ENCODE data around the gene NTRK2.

GRCh38 chr9:84858364-84858763, 188.8 kb downstream of the NTRK2 start:
- TF ChIP-seq CTCF (tag by site-specific recombination; IDR thresholded peaks at IDR 0.05) (no peak), REST (tag by site-specific recombination; IDR thresholded peaks at IDR 0.05) (no peak), ZNF416 (tag by site-specific recombination; IDR thresholded peaks at IDR 0.05) (no peak), HOXA7 (CRISPR knock-in tag; IDR thresholded peaks at IDR 0.05; ENCODE audit: borderline replicate concordance) (no peak), PBX3 (CRISPR knock-in tag; IDR thresholded peaks at IDR 0.05) (no peak), ZBTB7A (tag by site-specific recombination; IDR thresholded peaks at IDR 0.05; ENCODE audit: low read depth) (no peak), HOXD13 (CRISPR knock-in tag; IDR thresholded peaks at IDR 0.05; ENCODE audit: borderline replicate concordance) (no peak), ELK4 (IDR thresholded peaks at IDR 0.05; ENCODE audit: borderline replicate concordance, low read depth, low read length) (no peak)

Data from HEK293 (cell line).